Measurements from ENCODE around the gene WRAP73.

DNA sequence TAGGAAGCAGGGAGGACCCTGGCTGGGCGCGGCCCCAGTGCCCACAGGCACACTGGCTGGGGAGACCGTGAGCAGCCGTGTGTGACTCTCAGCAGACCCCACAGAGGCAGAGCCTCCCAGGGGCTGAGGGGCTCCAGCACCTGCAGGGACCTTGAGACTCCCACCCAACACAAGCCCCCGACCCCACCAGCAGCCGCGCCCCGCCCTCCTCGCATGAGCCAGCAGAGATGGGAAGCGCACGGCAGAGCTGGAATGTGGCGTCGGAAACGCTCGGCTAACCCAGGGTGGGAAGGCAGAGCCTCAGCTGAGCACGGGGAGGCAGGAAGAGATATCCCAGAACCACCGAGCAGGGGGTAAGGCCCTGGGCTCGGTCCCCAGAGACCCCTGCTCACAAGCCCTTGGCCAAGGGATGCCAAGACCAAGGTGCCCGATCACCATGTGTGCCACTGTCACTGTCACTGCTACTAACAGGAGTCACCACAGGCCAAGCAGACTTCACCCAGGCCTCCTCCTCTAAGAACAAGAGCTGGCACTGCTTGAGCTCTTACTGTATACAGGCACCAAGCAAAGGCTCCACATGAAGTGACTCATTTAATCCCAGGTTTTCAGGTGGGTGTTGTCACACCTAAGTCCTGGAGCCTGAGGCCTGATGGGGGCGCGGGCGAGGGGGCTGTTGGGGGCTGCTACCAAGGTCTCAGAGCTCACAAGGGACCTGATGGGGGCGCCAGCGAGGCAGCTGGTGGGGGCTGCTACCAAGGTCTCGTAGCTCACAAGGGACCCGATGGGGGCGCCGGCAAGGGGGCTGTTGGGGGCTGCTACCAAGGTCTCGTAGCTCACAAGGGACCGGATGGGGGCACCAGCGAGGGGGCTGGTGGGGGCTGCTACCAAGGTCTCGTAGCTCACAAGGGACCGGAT lies 58.7 kb downstream of the WRAP73 start:
- TF ChIP-seq, protein P1, sequence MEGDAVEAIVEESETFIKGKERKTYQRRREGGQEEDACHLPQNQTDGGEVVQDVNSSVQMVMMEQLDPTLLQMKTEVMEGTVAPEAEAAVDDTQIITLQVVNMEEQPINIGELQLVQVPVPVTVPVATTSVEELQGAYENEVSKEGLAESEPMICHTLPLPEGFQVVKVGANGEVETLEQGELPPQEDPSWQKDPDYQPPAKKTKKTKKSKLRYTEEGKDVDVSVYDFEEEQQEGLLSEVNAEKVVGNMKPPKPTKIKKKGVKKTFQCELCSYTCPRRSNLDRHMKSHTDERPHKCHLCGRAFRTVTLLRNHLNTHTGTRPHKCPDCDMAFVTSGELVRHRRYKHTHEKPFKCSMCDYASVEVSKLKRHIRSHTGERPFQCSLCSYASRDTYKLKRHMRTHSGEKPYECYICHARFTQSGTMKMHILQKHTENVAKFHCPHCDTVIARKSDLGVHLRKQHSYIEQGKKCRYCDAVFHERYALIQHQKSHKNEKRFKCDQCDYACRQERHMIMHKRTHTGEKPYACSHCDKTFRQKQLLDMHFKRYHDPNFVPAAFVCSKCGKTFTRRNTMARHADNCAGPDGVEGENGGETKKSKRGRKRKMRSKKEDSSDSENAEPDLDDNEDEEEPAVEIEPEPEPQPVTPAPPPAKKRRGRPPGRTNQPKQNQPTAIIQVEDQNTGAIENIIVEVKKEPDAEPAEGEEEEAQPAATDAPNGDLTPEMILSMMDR (IDR thresholded peaks at IDR 0.05), result no peak
- TF ChIP-seq POLR2A (IDR thresholded peaks at IDR 0.05), result no peak

All from adrenal gland (tissue), 5 donors.